Midbrain (tissue), 1 donor: ENCODE data around the gene TDRD6.
"Not testable (repeated sequence)": the region's sequence is repeated elsewhere in the genome, so short reads cannot be mapped to it uniquely, and the experiment has no call there.

Experiments
- DNase-seq: peaks from one replicate; lab custom pipeline; 2025; lab: John Stamatoyannopoulos, UW

Gene TDRD6

DNA sequence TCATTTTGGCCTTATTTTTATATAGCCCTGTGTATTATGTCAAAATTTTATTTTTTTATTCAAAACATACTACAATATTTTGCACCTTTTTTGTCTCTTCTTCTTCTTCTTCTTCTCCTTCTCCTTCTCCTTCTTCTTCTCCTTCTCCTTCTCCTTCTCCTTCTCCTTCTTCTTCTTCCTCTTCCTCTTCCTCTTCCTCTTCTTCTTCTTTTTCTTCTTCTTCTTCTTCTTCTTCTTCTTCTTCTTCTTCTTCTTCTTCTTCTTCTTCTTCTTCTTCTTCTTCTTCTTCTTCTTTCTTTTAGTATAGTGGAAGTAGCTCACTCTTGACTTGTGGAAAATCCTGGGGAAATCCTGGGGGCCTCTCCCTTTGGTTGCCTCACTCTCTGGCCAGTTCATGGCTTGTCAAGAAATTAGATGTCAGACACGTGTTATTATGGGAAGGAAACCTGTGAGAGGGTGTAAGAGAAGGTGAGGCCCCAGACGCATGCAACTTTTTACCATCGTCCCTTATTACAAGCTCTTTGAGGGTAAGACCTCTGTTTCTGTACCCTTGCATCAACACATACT, 56.6 kb downstream of the TDRD6 start:
- not testable (repeated sequence) for DNase-seq

DNA sequence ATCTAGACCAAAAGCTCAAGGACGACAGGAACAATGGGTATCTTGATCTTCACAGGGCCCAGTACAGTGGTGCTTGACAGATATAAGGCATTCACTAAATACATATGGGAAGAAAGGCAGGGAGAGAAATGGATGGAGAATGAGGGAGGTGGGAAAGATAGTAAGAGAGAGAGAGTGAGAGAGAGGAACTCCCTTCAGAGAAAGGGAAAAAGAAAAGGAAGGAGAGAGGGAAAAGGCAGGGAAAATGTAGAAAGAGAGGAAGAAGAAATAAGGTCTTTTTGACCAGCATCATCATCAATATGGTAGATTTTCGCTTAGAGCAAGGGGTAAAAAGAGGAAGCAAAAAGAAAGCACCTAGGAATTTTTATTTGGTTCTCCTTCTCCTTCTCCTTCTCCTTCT, 58.3 kb downstream of the TDRD6 start:
- DNase-seq = no peak

DNA sequence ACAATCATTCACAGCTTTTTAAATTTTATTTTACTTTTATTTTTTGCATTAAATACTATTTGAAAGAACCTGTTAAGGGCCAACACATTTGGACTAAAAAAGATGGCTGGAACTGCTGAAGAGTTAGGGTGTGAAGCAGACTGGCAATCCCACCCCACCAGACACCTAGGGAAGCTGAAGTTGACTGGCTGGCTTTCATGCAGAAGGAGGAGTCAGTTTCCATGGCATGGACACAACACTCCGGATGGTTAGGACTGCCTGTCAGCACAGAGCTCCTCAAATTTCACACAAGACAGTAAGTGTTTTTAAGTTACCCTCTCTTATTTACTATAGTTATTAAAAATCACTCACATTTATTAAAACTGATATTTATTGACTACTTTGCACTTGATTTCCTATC, 59.0 kb downstream of the TDRD6 start, which contains the start of gene ANKRD66:
ANKRD66 (plus strand) TSS at position 238 of the 400 bp plus-strand sequence. CDS start 5,016 bp downstream, outside the sequence.
- DNase-seq = no peak

- DNase-seq = no peak
Observed at GRCh38 chr6:46748940-46749503, 61.3 kb downstream of the TDRD6 start.

DNA sequence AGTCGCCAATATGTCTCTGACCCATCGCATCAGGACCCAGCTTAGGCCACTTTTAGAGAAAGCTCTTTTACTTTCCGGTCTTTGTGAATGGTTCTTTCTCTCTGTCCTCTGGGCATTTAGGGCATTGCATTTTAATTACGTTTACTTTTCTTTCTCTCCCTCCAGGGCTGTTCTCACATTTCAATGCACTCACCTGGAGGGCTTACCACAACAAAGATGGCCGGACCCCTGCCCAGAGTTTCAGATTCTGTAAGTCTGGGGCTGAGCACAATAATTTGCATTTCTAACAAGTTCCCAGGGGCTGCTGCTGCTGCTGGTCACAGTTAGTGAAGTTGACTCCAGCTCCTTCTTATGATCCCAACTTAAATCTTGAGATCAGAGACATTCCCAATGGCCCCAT, 62.0 kb downstream of the TDRD6 start:
- DNase-seq = no peak

- no peak for DNase-seq
Observed at GRCh38 chr6:46751658-46752057, 64.0 kb downstream of the TDRD6 start.
